Measurements from ENCODE around the gene ACSL3.

Gene ACSL3

DNA sequence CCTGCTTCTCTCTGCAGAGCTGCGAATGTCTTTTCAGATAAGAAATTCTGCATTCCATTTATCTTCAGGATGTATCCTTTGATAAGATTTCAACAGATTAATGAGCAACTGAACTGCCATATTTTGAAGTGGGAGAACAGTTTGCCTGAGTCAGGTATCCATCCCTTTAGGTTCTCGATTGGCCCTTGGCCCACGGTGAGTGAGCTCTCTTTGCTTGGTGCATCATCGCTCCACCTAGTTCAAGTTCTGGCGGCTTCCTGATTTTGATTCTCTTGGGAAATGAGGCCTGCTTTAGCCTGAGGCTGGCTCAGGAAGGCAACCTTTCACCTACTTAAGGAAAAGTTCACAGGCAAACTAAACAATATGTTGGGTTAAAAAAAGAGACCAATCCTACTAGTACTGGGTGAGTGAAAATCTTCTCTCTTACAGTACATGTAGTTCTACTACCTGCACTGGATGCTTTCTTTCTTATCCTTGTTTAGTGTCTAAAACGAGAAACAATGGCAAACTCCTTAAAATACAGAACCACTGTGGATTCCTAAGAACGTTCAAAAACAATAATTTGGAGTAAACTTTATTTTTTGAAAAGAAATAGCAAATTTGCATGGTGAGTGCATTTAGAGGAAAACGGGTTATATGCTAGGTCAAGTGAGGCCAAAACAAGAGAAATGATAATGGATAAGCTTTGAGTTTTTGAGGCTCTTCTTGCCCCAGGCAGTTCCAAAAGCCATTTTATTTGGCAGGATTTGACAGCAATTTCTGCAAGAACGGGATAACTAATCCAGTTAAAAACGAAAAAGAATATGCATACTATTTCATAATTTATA is 837 bp upstream of the ACSL3 start:
- Histone ChIP-seq H3K27me3 (ENCODE audit: insufficient read depth, low read depth) (no peaks in the 10 kb centered on the region), H2AFZ (ENCODE audit: low read depth) (peak overlapping the region; percentile 64), H3K36me3 (ENCODE audit: insufficient read depth) (no peaks in the 10 kb centered on the region), H3K79me2 (ENCODE audit: insufficient read depth, low read depth) (peaks cover 38% of the 10 kb centered on the region), H3K27ac (0 out of 2 replicates have a peak overlapping the region, but pooled peaks have one; percentile 12), H4K20me1 (ENCODE audit: insufficient read depth) (peaks cover 32% of the 10 kb centered on the region), H3K4me2 (peak overlapping the region; percentile 75), H3K9ac (peak overlapping the region; percentile 20; the same call in 1 of the 2 replicates), H3K4me3 (IDR thresholded peaks at IDR 0.05; ENCODE audit: insufficient read depth, low read depth, low read length) (no peak overlapping the region), H3K4me1 (ENCODE audit: low read depth, poor library complexity, severe bottlenecking) (peaks cover 41% of the 10 kb centered on the region)
- TF ChIP-seq, protein P1, sequence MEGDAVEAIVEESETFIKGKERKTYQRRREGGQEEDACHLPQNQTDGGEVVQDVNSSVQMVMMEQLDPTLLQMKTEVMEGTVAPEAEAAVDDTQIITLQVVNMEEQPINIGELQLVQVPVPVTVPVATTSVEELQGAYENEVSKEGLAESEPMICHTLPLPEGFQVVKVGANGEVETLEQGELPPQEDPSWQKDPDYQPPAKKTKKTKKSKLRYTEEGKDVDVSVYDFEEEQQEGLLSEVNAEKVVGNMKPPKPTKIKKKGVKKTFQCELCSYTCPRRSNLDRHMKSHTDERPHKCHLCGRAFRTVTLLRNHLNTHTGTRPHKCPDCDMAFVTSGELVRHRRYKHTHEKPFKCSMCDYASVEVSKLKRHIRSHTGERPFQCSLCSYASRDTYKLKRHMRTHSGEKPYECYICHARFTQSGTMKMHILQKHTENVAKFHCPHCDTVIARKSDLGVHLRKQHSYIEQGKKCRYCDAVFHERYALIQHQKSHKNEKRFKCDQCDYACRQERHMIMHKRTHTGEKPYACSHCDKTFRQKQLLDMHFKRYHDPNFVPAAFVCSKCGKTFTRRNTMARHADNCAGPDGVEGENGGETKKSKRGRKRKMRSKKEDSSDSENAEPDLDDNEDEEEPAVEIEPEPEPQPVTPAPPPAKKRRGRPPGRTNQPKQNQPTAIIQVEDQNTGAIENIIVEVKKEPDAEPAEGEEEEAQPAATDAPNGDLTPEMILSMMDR (conservative IDR thresholded peaks at IDR 0.05; ENCODE audit: low read depth, low read length), result no peak

DNA sequence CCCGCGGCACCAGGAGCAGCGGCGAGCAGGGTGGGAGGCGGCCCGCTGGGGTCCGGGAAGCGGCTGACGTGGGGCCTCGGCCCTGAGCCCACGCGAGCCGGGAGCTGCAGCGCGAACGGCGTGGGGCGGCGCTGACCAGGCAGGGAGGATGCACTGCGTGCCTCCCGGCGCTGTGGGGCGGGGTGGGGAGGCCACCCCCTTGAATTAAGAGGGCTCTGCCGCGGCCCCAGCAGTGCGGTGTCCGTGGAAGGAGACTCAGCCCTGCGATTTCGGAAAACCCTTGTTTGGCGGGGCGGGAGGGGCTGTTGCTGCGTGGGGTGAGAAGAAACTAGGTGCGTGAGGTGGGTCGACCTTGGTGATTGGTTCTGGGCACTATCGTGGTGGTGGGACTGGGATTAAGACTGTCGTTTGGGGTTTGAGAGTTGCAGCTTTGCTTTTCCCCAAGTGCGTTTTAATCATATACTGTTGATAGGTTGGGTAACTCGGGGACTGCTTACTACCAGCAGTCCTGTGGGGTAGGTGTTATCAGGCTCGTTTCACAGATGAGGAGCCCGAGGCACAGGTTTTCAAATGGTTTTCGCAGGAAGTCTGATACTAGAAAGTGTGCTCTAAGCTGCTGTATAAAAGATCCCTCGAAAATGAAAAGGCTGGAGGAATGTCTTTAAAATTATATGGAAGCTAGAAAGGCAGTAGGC is 722 bp downstream of the ACSL3 start:
- Histone ChIP-seq H3K4me3 (IDR thresholded peaks at IDR 0.05; ENCODE audit: insufficient read depth, low read depth, low read length) (peak overlapping the region; percentile 72), H2AFZ (ENCODE audit: low read depth) (peak overlapping the region; percentile 61; the same call in 1 of the 2 replicates), H3K27me3 (ENCODE audit: insufficient read depth, low read depth) (no peaks in the 10 kb centered on the region), H3K4me2 (peak overlapping the region; percentile 77), H3K27ac (peak overlapping the region; percentile 75), H3K9ac (peak overlapping the region; percentile 76), H3K79me2 (ENCODE audit: insufficient read depth, low read depth) (peaks cover 52% of the 10 kb centered on the region), H3K36me3 (ENCODE audit: insufficient read depth) (no peaks in the 10 kb centered on the region), H4K20me1 (ENCODE audit: insufficient read depth) (peaks cover 40% of the 10 kb centered on the region), H3K4me1 (ENCODE audit: low read depth, poor library complexity, severe bottlenecking) (peaks cover 46% of the 10 kb centered on the region)
- TF ChIP-seq, protein P1 (conservative IDR thresholded peaks at IDR 0.05; ENCODE audit: low read depth, low read length), result no peak

DNA sequence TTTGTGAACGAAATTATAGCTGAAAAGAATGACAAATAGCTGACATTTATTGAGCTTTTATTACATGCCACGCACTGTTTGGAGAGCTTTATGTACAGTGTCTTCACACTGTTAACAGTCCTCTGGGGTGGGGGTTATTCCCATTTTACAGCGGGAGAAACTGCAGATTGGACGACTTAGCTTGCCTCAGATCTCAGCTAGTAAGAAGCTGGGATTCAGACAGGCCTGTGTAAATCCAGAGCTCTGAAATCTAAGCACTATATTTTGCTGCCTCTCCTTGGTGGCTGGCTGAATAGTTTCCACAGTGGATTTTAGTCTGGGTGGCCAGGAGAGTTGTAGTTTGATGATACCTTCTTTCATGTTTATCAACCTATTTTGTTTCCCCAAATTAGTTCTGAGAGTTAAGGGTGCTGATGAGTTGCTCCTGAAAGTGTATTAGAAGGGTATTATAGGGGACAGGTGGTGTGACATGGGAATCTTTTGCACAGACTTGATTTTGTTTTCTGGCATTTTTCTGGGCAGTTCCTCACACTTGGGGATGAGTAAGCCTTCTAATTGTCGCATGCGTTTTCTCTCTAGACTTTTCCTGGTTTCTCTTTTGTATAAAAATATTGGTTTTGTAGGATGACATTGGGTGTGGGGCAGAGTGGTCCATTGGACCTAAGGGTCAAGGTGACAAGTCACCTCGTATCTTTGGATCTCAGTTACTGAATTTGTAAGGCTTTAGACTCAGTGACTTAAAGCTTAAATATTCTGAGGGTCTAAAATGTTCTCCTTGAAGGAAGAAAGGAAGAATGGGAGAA is 1.5 kb downstream of the ACSL3 start:
- TF ChIP-seq, protein P1 (conservative IDR thresholded peaks at IDR 0.05; ENCODE audit: low read depth, low read length), result no peak
- no peaks in the 10 kb centered on the region for H3K27me3 ChIP-seq (ENCODE audit: insufficient read depth, low read depth)
- peaks cover 40% of the 10 kb centered on the region for H4K20me1 ChIP-seq (ENCODE audit: insufficient read depth)
- no peak overlapping the region for H2AFZ ChIP-seq (ENCODE audit: low read depth)
- H3K4me3 ChIP-seq (IDR thresholded peaks at IDR 0.05; ENCODE audit: insufficient read depth, low read depth, low read length), result peak overlapping the region; percentile 72
- no peaks in the 10 kb centered on the region for H3K36me3 ChIP-seq (ENCODE audit: insufficient read depth)
- H3K27ac ChIP-seq, result peak overlapping the region; percentile 75; the same call in 1 of the 2 replicates
- H3K79me2 ChIP-seq (ENCODE audit: insufficient read depth, low read depth), result peaks cover 58% of the 10 kb centered on the region
- H3K9ac ChIP-seq, result peak overlapping the region; percentile 76; the same call in 1 of the 2 replicates
- peaks cover 51% of the 10 kb centered on the region for H3K4me1 ChIP-seq (ENCODE audit: low read depth, poor library complexity, severe bottlenecking)
- H3K4me2 ChIP-seq, result peak overlapping the region; percentile 77

DNA sequence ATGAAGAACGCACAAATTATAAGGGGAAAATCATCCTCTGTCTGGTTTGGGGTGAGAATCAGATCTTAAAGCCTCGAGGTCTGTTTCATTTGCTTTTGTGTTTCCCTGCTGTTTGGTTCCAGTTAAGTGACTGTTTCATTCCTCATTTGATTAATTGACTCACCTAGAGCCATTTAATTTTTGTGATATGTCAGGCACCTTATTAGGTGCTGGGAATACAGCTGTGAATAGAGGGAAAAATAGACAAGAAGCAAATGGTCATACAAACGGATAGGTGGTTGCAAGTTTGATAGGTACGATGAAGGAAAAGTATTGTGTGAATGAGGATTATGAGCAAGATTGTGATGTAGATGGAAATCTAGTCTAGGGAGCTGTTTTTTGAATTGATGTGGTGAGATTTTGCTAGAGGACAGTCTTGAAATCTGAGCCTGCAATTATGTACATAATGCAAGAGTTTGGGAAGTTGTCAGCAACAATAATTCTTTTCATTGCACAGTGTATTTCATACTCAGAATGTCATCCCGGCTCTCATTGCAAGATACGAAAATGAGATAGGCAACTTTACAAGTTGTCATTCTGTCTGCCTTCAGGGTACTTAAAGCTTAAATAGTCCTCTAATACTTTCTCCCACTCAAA is 2.2 kb downstream of the ACSL3 start:
- Histone ChIP-seq H3K27me3 (ENCODE audit: insufficient read depth, low read depth) (no peaks in the 10 kb centered on the region), H3K4me2 (peak overlapping the region; percentile 77), H3K4me3 (IDR thresholded peaks at IDR 0.05; ENCODE audit: insufficient read depth, low read depth, low read length) (no peak overlapping the region), H2AFZ (ENCODE audit: low read depth) (no peak overlapping the region), H3K36me3 (ENCODE audit: insufficient read depth) (no peaks in the 10 kb centered on the region), H3K27ac (no peak overlapping the region), H3K79me2 (ENCODE audit: insufficient read depth, low read depth) (peaks cover 65% of the 10 kb centered on the region), H3K9ac (no peak overlapping the region), H4K20me1 (ENCODE audit: insufficient read depth) (peaks cover 40% of the 10 kb centered on the region), H3K4me1 (ENCODE audit: low read depth, poor library complexity, severe bottlenecking) (peaks cover 56% of the 10 kb centered on the region)
- TF ChIP-seq, protein P1 (conservative IDR thresholded peaks at IDR 0.05; ENCODE audit: low read depth, low read length), result no peak

Data from KMS-11 (cell line).